Activated CD4-positive, CD25-positive, alpha-beta regulatory T cell treated with anti-CD3 and anti-CD28 coated beads, Interleukin-2, amount 50 U/mL, for 24 hours (primary cell): ENCODE results near the gene NRCAM.
"Not testable (repeated sequence)": the region's sequence is repeated elsewhere in the genome, so short reads cannot be mapped to it uniquely, and the experiment has no call there.

Experiments
- ATAC-seq, 2 donors: fragments of 150-1000 bp; cut with Tn5 transposase; one replicate each; pipeline ENCODE4 v1.10.0; 2021; ENCODE audit warnings: mild to moderate bottlenecking in 1 of 2, moderate library complexity in 1 of 2

The NRCAM gene

DNA sequence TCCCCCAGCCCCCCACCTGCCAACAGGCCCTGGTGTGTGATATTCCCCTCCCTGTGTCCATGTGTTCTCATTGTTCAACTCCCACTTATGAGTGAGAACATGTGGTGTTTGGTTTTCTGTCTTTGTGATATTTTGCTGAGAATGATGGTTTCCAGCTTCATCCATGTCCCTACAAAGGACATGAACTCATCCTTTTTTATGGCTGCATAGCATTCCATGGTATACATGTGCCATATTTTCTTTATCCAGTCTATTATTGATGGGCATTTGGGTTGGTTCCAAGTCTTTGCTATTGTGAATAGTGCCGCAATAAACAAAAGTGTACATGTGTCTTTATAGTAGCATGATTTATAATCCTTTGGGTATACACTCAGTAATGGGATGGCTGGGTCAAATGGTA is 183.3 kb downstream of the NRCAM start:
- ATAC-seq, result not testable (repeated sequence)

DNA sequence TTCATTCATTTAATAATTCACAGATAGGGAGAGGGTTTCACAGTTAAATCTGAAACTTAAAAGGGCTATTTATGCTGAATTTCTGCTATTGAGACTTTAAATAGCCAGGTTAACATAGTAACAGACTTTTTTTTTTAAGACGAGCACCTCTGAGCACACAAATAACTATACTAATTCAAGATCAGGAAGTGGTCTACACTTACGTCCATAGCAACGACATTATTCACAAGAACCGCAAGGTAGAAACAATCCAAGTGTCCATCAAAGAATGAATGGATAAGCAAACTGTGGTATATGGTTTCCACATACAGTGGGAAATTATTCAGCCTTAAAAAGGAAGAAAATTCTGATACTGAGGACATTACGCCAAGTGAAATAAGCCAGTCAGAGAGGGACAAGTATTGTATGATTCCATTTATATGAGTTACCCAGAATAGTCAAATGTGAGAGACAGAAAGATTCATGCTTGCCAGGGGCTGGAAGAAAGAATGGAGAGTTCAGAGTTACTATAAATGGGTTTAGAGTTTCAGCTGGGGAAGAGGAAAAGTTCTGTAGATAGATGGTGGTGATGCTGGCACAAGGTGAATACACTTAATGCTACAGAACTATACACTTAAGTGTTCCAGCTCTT is 185.7 kb downstream of the NRCAM start:
- no peak for ATAC-seq

GRCh38 chr7:108268200-108268820 is 187.9 kb downstream of the NRCAM start:
- ATAC-seq, result no peak

- no peak for ATAC-seq
Measured at GRCh38 chr7:108267615-108268014, 188.6 kb downstream of the NRCAM start.

- ATAC-seq, result no peak
Measured at GRCh38 chr7:108266491-108266890, 189.7 kb downstream of the NRCAM start.

DNA sequence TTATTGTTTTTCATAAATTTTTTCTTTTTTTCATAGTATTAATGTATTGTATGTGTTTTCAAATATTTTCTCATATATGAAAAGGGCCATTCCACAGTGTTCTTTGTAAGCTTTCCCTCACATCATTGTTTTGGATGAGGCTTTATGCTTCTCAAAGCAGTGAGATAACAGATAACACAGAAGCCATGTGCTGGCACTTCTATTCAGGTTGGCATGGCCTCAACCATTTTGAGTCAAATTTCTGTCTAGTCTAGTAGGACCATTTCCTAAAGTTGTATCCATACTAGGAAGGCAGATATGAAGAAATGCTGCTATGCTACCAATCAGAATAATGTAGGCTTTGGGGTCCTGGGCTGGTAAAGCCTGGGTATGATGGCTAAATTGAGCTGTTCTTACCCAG is 190.2 kb downstream of the NRCAM start:
- ATAC-seq, result no peak

GRCh38 chr7:108265007-108265406 is 191.2 kb downstream of the NRCAM start:
- ATAC-seq, result no peak

DNA sequence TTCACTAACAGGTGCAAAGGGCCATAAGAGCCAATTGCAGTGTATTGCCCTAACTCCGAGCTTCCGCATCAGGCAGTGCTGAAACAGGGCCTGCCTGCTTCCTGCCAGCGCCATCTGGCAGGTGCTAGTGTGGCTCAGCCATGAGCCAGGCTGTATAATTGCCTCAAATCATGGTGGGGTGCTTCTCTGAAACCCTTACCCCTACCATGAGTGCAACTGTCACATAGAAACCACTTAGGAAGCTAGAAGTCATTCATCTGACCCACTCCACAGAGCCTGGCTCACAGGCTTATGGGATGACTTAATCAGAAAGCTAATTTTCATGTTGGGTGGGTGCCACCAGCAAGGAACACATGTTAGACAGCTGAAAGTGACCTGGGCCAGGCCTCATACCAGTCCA is 192.8 kb downstream of the NRCAM start:
- ATAC-seq, result no peak

- no peak for ATAC-seq
Measured at GRCh38 chr7:108261560-108262255, 194.5 kb downstream of the NRCAM start.

GRCh38 chr7:108259447-108259846 is 196.8 kb downstream of the NRCAM start:
- ATAC-seq, result not testable (repeated sequence)

- no peak for ATAC-seq
Measured at GRCh38 chr7:108257954-108258353, 198.3 kb downstream of the NRCAM start.

- ATAC-seq, result no peak
Measured at GRCh38 chr7:108254259-108254658, 202.0 kb downstream of the NRCAM start.

- no peak for ATAC-seq
Measured at GRCh38 chr7:108253275-108254044, 202.8 kb downstream of the NRCAM start.

DNA sequence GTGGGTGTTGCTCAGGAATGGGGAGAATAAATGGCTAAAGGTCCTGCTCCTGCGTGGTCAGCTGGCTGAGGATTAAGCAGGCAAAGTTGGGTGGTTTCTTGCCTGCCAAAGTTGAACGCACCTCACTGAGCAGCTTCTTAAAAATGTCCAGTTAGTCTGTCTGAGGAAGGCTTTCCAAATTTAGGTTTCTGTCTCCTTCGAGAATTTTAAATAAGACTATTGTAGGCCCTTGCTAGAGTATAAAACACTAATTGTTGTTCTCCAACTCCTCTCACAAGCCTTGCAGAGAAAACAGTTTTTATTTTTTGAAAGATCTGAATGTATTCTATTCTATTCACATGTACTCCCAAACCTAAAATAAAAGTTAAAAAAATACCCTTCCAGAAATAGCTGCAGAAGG is 204.1 kb downstream of the NRCAM start:
- ATAC-seq, result no peak

DNA sequence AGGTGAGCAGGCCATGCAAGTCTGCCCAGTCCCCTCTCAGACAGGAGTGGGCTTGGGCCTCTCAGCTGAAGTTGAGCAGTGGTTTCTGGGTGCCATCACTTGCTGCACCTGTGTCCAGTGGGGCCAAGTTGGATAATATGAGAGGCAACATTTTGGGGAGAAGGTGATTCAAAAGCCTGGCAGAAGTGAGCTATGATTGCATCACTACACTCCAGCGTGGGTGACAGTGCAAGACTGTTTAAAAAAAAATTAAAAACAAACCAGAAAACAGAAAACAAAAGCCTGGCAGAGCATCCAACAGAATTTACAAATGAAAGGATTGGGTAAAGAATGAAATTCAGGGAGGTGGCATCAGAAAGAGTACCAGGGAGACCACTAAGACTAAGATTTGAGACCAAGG is 204.5 kb downstream of the NRCAM start:
- no peak for ATAC-seq

- no peak for ATAC-seq
Measured at GRCh38 chr7:108249453-108249852, 206.8 kb downstream of the NRCAM start.

DNA sequence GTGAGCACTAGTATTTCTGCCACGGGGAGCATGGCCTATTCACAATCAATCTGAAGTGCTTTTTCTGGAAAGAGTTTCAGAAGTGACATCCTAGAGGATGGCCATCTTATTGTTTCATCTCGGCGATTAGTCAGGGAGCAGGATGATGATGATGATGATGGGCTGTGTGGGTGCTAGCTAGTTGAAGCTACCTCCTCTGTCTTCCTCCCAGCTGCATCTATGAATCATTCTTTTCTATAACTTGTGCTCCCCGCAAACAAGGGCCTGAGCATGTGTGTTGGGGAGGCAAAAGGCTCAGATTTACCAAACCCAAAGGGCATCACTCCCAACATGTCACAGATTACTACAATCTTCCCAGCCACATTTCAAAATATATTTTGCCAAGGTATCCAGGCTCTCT is 207.4 kb downstream of the NRCAM start:
- no peak for ATAC-seq

- ATAC-seq, result no peak
Measured at GRCh38 chr7:108248418-108248817, 207.8 kb downstream of the NRCAM start.

GRCh38 chr7:108247614-108248013 is 208.6 kb downstream of the NRCAM start:
- no peak for ATAC-seq

GRCh38 chr7:108246227-108246837 is 209.9 kb downstream of the NRCAM start:
- peak in 1 of 2 donors; percentile 25 for ATAC-seq

- no peak for ATAC-seq
Measured at GRCh38 chr7:108245523-108246226, 210.6 kb downstream of the NRCAM start.

DNA sequence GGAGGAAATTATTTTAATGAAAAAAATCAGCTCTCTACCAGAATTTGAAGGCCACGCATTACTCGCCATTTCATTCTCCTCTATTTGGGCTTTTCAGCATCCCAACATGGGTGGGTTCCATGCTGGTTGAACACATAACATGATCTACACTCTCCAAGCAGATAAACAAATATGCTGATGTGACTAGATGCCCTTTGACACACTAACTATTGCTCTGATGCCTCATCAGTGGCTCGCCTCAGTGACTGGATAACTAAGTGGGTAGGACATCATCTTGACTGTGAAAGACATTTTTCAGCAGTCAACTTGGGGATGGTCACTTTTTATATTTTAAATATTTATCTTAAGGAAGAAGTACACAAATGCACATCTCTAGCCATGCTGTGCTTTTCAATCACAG is 212.1 kb downstream of the NRCAM start:
- ATAC-seq, result no peak
